Stimulated activated CD8-positive, alpha-beta memory T cell treated with anti-CD3 and anti-CD28 coated beads, Interleukin-12 subunit alpha, Interleukin-12 subunit beta, amount 100 ng/mL, for 24 hours (primary cell): Measurements from ENCODE around the gene PRAF2.

Experiments used
- DNase-seq: peaks from one replicate; pipeline ENCODE4 v3.0.0-alpha.2; 2020; ENCODE audit errors: extremely low read depth

PRAF2 gene

GRCh38 chrX:49073601-49074575 lies at the start of gene PRAF2:
Gene PRAF2 (minus strand): TSS chrX:49074002. CDS start chrX:49073987, 15 bp downstream.
- peak; percentile 75 for DNase-seq

DNA sequence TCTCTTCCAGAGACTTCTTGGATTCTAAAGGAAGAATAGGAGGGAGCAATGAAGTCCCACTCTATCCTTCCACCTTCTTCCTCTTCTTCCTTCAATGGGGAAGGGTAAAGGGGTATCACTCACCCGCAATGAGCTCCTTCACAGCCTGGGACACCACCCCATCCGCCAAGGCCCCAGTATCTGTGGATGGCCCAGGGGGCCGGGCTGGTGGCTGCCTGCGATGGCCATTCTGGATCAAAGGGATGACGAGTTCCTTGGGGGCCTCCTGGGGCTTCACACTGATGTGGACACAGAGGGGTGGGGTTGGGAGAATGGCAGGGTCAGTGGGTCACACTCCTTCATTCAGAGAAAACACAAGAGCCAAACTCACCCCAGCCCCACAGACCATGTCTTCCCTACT lies 48.7 kb upstream of the PRAF2 start:
- DNase-seq, result no peak

DNA sequence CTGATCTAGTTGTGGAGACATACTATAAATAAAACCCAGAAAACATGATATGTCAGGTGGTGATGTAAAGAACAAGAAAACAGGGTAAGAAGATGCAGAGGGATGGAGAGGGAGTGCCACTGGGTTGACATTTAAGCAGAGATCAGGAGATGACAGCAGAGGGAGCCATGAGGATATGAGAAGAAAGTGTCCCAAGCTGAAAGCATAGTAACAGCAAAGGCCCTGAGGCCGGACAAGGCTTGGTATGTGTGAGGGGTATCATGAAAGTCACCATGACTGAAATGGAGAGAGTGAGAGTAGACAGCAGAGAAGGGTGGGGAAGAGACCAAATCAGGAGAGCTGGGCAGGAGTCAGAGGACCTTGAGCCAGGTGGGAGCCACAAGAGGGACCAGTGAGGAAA lies 46.3 kb upstream of the PRAF2 start:
- no peak for DNase-seq

GRCh38 chrX:49117581-49117980 lies 43.8 kb upstream of the PRAF2 start:
- no peak for DNase-seq

GRCh38 chrX:49116716-49117115 lies 42.9 kb upstream of the PRAF2 start:
- no peak for DNase-seq

DNA sequence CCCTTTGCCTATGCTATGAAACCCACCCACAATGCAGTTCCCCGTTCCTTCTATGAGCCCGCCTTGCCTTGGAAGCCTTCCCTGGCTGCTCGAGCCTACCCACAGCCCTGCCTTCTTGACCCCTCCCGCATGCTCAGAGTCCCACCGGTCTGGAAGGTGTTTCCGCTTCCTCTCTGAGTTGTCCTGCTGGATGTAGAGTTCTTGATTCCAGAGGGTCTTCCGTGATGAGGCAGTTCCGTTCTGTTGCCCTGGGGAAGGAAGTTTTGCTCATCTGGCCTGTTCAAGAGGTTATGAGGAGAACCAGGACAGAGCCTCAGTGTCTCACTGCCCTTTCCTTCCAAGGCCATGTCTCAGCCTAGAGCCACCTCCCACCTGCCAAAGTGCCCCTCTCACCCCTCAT lies 42.3 kb upstream of the PRAF2 start:
- no peak for DNase-seq

DNA sequence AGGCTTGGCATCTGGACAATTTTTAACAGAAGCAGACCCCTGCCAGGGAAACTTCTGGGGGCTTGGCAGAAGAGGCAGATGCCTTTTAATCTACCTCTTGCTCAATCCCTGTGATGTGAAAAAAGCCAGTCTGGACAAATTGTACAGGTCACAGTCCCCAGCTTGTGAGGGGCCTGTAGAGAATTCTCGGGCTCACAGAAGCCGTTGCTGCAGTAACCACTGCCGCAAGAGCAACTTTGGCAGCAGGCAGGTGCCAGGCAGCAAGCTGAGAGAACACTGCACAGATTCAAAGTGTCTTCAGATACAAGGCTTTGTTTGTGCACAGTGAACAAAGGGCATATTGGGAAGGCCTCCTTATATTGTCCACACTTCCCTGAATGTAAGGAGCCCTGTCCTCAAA lies 38.0 kb upstream of the PRAF2 start:
- DNase-seq, result no peak

DNA sequence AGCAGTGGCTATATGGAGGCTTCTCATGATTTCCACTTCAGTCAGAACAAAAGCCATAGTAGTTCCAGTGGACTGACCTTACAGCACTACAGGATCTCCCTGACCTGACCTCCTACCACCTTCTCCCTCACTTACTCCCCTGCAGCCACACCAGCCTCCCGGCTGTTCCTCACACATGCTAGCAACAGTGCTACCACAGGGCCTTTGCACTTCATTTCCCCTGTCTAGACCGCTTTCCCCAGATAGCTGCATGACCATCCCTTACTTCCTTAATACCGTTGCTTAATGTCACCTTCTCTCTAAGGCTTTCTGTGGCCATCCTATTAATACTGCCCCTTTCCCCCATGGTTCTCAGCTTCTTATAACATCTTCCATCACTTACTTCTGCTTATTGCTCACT lies 36.6 kb upstream of the PRAF2 start:
- no peak for DNase-seq

GRCh38 chrX:49108641-49109040 lies 34.8 kb upstream of the PRAF2 start:
- DNase-seq, result no peak

DNA sequence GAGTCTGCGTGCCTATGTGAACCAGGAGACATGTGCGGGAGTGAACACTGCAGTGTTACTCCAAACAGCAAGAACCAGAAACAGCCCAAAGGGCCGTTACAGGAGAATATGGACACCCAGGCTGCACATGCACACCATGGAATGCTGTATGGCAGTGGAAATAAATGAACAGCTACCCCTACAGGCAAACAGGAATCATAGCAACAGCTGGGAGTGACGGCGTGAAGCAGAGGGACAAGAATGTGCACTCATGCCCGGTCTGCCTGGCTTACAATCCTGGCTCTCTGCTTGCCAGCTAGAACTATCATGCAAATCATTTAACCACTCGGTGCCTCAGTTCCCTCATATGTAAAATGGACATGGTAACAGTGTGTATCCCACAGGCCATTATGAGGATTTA lies 33.1 kb upstream of the PRAF2 start:
- DNase-seq, result no peak

GRCh38 chrX:49106296-49106695 lies 32.5 kb upstream of the PRAF2 start:
- DNase-seq, result no peak

DNA sequence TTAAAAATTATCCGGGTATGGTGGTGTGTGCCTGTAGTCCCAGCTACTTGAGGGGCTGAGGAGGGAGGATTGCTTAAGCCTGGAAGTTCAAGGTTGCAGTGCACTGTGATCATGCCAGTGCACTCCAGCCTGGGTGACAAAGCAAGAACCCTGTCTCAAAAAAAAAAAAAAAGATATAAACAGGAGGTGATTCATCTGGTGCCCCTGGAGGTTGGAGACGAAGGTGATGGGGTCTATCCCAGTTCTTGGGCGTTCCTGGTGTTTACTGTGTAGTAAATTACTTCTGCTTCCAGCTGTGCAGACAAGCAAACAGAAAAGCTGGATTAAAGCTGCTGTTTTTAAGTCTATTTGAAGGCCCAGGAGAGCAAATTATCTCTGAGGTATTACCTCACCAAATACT lies 29.8 kb upstream of the PRAF2 start:
- no peak for DNase-seq

DNA sequence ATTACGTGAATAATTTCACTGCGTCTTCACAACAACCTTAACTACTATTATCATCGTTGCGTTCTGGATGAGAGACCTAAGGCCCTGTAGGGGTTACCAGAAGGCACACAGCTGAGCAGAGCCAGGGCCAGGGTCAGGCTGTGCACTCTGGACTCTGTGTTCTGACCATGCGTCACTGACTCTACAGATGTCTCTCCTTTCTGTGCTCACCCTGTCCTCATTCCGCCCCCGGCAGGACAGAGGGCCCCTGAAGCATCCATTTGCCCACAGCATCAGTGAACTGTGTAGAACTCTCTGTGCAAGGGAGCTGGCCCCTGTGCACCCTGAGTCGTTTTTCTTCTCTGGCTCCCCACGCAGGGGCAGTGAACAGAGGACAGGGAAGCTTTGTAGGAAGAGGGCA lies 28.4 kb upstream of the PRAF2 start:
- DNase-seq, result no peak

- no peak for DNase-seq
Observed at GRCh38 chrX:49101629-49101984, 27.8 kb upstream of the PRAF2 start.

DNA sequence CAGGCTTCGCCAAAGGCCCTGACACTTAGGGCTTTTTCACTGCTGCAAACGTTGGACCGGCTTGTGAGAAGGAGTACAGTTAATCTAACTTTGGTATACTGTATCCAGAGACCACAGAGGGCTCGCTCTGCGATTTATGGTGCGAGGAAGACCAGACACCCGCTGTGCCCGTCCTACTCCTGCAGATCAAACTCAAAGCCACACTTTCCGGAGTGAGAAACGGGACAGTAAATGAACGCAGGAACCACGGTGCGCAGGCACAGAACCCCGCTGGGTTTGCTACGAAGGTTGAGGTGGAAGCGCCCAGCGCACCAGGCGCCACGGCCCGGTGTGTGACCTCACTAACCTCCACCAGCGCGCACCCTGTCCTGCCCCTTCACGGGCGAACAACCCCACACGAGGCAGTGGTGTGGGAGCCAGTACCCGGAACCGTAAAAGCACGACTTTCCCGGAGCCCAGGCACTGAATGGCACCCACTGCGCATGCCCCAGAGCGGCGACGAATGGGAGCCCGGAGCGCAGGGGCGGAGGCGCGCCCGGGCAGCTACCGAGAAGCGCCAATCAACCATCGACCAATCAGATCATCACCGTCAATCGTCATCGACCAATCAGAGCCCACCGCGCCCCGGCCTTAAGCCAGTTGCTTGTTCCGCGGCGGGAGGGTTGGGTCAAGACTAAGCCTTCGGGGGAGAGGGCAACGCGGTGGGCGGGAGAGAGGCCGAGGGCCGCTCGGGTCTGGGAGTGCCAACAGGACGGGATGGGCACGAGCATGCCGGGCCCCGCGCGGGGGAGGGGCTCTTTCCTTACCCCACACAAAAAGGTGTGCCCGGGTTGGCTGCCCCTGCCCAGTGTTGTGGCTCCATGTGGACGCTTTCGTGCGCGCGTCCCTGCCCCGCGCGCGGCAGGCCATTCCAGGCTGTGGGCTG lies 27.2 kb upstream of the PRAF2 start:
- peak; percentile 72 for DNase-seq

DNA sequence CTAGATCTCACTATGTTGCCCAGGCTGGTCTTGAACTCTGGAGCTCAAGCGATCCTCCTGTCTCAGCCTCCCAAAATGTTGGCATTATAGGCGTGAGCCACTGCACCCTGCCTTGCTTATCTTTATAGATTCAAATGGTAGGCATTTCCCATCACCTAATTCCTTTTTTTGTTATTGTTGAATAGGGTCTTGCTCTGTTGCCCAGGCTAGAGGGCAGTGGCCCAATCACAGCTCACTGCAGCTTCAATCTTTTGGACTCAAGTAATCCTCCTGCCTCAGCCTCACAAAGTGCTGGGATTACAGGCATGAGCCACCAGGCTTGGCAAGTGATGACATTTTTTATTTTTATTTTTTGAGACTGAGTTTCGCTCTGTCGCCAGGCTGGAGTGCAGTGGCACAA lies 22.6 kb upstream of the PRAF2 start:
- DNase-seq, result no peak

DNA sequence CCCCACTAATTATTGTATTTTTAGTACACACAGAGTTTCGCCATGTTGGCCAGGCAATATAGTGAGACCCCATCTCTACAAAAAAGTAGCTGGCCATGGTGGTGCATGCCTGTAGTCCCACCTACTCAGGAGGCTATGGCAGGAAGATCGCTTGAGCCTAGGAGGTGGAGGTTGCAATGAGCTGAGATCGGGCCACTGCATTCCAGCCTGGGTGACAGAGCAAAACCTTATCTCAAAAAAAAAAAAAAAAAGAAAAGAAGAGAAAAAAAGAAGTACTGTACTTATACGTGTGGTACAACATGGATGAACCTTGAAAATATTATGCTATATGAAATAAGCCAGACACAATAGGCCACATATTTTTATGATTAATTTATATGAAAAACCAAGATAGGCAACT lies 15.8 kb upstream of the PRAF2 start:
- no peak for DNase-seq

DNA sequence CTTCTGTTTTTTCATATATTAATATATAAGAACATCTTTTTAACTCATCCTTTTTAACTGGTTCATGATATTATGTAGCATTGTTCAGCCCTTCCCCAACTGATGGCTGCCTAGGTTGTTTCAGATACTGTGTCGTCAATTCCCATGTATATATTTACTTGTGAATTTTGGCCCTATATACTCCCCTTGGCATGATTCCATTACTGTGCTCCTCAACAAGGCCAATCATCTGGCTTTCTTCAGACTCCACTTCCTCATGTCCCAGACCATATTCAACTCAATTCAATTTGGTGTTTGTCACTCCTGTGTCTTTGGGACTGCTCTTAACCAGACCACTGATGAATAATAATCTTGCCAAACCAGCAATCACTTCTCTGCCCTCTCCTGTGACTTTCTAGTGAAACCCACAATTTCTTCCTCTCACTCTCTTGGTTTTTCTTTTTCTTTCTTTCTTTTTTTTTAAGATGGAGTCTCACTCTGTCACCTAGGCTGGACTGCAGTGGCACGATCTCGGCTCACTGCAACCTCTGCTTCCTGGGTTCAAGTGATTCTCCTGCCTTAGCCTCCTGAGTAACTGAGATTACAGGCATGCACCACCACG lies 8.6 kb upstream of the PRAF2 start:
- DNase-seq, result no peak

GRCh38 chrX:49079489-49080428 lies 6.0 kb upstream of the PRAF2 start, which contains the start of gene WDR45:
Gene WDR45 (minus strand): TSS chrX:49079887. CDS start chrX:49078095, 1,792 bp downstream.
- DNase-seq, result peak; percentile 31

- no peak for DNase-seq
Observed at GRCh38 chrX:49077941-49078340, 4.1 kb upstream of the PRAF2 start.

GRCh38 chrX:49075347-49075746 lies 1.5 kb upstream of the PRAF2 start:
- DNase-seq, result no peak
